ENCODE data around the gene ZDHHC13.
A peak's percentile ranks its signal among the peaks of the same experiment; 100 is the strongest.

ZDHHC13 gene, protein sequence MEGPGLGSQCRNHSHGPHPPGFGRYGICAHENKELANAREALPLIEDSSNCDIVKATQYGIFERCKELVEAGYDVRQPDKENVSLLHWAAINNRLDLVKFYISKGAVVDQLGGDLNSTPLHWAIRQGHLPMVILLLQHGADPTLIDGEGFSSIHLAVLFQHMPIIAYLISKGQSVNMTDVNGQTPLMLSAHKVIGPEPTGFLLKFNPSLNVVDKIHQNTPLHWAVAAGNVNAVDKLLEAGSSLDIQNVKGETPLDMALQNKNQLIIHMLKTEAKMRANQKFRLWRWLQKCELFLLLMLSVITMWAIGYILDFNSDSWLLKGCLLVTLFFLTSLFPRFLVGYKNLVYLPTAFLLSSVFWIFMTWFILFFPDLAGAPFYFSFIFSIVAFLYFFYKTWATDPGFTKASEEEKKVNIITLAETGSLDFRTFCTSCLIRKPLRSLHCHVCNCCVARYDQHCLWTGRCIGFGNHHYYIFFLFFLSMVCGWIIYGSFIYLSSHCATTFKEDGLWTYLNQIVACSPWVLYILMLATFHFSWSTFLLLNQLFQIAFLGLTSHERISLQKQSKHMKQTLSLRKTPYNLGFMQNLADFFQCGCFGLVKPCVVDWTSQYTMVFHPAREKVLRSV

GRCh38 chr11:19116971-19117759, at the start of gene ZDHHC13:
Gene ZDHHC13 (plus strand): TSS chr11:19117168. CDS start chr11:19117250, 82 bp downstream.
- peak; percentile 99 for DNase-seq

DNA sequence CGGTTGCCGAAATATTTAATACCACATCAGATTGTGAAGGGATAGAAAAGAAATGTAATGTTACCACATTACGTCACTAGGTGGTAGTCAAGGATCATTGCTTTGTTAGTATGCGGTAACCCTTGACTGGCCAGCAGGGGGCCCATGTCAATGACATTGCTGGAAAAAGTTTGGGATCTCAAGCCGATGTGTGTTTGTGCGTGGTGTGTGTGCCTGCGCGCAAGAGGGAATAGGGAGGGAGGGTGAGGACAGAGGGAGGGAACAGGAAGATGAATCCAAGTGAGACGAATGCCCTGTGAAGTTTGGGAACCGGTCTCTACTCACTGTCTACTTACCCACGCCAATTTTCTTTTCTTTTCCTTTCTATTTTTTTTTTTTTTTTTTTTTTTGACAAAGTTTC, 45.7 kb upstream of the ZDHHC13 start:
- DNase-seq, result peak; percentile 87

GRCh38 chr11:19072464-19072863, 44.5 kb upstream of the ZDHHC13 start:
- no peak for DNase-seq

DNA sequence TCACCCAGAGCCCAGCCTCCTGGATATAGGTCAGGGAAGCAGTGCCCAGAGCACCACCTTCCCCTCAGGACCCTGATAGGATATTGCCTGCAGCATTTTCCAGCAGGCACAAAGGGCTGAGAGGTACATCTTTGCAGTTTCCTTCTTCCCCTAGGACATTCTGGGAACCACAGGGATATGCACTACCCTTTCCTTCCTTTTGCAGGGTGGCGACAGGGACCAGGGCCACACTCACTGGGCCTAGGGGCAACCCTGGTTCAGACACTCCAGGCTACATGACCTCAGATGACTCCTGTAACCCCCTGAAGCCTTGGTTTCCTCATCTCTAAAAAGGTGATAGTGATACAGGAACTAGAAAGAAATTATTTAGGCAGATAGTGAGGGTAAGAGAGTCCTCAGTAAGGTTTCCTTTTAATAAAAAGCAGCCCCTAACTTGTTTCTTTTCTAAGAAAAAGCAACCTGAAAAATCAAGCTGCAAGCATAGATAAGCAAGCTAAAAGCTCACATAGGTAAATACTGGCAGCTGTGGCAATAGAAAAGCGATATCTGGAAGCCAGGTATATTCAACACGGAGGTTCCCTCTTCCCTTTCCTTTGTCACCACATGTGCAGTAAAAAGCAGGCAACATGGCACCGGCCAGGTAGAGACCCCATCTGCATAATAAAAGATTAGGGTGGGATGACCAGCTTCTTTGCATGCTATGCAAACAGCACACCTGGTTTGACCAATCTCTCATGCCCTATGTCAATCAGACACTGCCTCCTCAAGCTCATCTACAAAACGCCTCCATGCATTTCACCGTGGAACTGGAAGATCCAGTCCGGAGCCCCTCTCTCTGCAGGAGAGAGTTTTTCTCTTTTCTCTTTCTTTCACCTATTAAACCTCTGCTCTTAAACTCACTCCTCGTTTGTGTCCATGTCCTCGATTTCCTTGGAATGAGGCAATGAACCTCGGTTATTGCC, 43.2 kb upstream of the ZDHHC13 start:
- DNase-seq, result no peak

DNA sequence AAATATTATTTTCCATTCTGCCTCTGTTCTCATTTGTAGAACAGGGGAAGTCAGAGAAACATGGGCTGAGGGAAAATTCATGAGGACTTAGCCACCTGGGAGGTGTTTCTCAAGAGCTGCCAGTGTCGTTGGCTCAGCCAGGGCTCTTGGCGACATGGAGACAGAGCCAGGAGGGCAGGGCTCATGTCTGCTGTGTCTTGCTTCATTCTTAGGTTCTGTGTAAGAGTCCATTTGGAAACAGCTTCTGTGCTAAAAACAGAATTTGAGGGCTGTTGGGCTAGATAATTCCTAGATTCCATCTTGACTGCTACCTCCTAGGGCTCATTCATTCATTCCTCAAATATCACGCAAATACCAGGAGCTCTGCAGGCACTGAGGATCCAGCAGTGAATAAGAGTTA, 41.3 kb upstream of the ZDHHC13 start:
- DNase-seq, result no peak

DNA sequence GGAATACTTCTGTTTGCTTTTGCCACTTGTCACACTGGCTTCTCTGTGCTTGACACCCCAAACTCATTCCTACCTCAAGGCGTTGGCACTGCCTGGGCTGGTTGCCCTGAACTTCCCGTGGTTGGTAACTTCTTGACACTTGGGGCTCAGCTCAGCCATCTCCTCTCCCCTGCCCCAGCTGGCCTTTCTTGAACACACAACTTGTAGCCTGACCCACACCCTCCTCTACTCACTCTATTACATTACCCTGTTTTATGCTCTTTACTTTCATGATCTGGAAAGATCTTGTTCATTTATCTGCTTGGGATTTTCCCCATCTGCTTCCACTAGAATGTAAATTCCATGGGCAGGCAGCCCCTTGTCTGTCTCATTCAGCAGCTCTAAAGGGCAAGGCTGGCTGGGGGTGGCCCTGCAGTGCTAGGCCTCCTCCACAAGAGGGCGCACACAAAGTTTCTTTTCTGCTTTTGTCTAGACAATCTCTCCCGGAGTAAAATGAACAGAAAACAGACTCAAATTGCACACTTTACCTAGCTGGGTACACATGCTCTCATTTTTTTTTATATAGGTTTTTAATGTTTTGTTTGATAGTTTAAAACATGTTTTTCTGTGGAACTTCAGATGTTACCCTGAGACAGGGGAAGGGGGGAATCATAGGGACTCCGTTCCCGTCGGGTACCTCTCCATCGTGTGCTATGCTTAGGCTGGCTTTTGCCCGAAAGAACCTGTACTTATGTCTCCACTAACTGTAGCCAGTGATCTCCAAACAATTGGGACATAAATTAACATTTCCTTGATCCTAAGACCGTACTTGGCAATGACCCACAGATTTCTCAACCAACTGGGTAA, 40.0 kb upstream of the ZDHHC13 start:
- peak; percentile 78 for DNase-seq

DNA sequence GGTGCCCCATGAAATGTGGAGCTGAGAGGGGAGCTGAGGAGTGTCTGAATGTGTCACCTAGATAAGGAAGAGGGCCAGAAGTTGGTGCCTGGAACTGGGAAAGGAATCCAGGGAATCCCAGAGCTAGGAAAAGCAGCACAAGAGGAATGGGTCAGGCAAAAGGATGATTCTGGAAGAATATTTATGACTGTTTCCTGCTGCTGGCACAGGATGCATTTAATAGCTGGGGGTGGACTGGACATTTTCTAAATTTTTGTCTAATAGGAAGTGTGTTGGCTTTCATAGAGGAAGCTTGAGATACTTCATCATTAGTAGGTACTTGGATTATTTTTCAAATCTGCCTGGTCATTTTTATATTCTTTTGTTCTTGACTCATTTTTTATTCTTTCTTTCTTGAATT, 39.0 kb upstream of the ZDHHC13 start:
- DNase-seq, result no peak

- peak; percentile 72 for DNase-seq
These were observed 37.1 kb upstream of the ZDHHC13 start for GRCh38 chr11:19079643-19080440.

DNA sequence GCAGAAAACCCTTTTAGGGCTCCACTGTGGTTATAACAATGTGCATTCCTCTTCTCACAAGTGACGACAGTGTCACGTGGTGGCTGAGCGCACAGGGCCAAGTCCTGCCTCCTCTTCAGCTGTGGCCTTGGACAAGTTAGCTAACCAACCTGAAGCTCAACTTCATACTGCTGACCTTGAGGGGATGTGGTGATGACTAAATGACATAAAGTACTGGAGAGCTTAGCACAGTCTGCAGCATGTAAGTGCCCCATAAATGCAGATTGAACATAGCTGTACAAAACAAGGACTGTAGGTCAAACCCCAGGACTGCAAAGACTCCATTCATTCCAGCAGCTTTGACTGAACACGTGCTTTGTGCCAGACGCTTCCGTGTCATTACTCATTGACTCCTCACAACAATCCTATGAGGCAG, 36.4 kb upstream of the ZDHHC13 start:
- no peak for DNase-seq

DNA sequence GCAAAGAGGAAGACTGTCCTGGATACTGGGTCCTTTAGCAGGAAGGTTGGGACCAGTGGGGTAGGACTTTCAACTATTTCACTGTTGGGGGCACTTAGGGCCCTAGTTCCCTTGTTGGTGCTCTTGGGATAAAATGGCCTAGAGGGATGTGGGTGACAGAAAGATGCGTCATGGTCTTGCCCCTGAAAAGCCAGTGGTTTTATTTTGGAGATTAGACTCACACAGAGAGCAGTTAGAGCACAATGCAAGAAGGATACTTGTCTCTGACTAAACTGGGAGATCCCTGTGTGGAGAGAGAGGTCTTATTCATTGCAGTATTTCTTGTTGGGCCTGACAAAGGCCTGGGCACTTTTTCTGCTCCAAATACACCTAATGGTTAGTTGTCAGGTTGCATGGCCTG, 33.8 kb upstream of the ZDHHC13 start:
- no peak for DNase-seq

DNA sequence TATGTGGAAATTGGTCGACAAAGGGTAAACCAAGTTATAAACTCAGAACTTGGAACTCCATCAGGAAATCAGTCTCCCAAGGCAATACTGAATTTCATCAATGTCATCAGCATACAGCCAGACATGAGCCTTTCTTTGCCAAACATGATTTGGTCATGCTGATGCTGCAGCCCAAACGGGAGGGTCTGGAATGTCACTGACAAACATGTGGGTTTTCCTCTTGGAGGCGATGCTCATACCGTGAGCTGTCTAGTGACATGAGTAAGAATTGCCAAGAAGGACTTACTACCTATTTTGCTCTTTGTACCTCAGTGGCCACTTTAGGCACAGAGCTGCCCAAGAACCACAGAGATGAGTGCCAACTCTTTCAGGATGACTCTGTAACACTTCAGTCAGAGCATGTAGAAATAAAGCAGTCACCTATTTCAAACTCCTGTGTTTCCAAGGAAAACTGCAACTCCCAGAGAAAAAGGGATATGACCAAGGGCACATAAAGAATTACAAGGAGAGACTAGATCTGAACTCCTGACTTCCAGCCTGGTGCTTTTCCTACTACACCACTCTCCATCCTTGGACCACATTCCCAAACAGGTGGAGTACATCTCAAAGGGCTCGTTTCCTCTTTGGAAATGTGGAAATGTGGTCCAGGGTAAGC, 32.2 kb upstream of the ZDHHC13 start:
- DNase-seq, result no peak

DNA sequence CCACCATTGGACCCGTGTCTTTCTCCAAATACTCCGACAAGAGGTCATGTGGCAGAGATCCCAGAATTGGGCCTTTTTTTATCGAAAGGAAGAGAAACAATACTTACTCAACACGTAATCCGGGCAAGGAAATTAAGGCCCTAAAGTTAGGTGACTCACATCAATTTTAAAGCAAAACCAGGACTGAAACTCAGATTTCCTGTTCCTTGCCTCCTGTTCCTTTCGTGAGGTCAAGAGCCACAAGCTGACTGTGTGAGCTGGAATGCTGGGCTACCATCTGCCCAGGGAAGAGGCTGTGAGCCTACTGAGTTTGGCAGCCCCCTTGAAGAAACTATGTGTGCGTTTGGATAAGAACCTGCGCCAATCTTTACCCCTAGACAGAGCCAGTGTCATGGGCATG, 29.3 kb upstream of the ZDHHC13 start:
- DNase-seq, result no peak

- no peak for DNase-seq
These were observed 28.2 kb upstream of the ZDHHC13 start for GRCh38 chr11:19088791-19089190.

DNA sequence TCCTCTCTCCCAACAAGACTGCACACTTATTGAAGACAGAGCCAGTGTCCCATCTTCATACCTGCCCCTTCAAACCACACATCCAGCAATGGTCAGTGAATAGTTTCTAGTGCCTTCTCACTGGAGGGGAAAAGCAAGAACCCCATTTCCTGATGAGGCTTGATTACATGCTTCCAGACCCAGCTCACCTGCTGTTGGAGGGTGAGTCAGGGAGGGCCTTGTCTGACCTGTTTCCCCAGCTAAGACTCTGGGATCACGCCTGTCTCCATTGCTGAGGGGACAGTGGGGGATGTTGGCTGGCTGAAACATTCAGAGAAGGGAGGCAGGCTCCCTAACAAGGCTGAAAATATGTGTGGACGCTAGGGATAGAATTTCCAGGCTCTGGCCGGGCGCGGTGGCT, 27.5 kb upstream of the ZDHHC13 start:
- peak; percentile 81 for DNase-seq

GRCh38 chr11:19091366-19091765, 25.6 kb upstream of the ZDHHC13 start:
- DNase-seq, result no peak

- DNase-seq, result no peak
These were observed 24.6 kb upstream of the ZDHHC13 start for GRCh38 chr11:19092342-19092741.

DNA sequence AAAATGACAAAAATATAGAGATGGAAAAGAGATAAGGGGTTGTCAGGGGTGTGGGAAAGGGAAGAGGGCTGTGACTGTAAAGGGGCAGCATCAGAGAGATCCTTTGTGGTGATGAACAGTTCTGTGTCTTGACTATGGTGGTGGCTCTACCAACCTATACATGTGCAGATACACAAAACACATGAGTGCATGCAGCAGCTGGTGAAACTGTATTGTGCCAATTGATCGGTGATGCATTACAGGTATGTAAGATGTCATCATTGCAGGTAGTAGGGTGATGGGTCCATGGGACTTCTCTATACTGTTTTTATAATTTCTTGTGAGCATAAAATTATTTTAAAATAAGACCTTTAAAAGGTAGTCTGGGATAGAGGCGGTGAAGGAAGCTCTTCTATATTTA, 24.1 kb upstream of the ZDHHC13 start:
- DNase-seq, result no peak

DNA sequence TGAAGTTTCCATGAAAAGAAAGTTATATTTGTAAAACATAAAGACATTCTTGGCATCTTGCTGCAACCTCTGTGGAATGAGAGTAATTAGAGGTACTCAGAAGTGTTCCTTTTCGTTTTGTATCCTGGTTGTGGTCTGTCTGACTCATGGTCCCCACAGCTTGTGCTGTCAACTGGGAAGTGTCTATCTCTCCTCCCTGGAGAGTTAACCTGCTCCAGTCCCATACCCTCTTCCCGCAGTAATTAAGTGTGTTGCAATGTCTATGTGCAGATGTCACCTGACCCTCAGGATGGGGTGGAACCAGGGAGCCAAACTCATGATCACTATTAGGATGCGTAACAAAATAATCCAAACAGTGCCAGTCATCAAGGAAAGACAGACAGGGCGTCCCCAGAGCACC, 23.0 kb upstream of the ZDHHC13 start:
- peak; percentile 83 for DNase-seq

GRCh38 chr11:19094859-19095258, 22.1 kb upstream of the ZDHHC13 start:
- no peak for DNase-seq

GRCh38 chr11:19099093-19099492, 17.9 kb upstream of the ZDHHC13 start:
- DNase-seq, result no peak
